ENCODE data around the gene USP3. TPM values are rescaled to one million over a fixed set of nuclear protein-coding genes. Genes with fewer than 3 reads are reported as not detected.

The USP3 gene
- total and polyA plus RNA-seq, 9 of the 15 experiments (the other 6 are each of a cell fraction or from before 2014, with no cell fraction given), result 17.3 to 54.3 (median 34.8) TPM

DNA sequence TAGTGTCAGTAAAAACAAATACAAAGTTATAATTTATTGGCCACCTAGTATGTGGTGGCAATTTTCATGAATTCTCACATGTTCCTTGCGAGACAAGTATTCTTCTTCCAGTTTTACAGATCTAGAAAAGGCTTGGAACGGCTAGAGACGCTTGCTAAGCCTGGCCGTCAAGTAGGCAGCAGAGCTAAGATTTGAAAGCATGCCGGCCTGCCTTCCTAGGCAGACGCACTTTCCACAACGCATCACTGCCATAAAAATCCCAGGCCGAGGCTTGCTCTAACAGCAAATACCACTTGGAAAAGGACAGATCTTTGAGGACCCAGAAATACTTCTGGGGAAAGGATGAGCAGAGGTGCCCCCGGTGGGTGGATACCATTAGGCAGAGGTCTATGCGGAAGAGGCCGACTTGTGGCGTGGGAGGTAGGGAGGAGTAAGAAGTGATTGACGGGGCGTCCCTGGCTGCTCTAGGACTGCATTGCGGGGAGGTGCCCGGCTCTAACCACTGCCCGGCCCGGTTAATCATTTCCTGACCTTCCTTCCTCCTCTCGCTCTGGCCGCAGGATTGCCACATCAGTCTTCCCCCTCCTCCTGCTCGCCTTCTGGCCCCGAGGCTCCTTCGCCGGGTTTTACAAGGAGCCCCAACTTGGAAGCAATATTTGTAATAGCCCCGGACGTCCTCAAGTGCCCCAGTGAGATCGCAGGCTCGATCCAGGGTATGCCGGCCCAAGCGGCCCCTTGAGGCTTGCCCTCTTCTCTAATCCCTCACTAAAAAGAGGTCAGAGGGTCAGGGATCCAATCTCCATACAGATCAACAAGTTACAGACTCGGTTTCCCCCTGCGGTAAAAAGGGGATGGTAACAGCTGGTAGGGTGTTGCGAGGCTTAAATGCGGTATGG, 1.3 kb upstream of the USP3 start (continued):
- no peak for TF ChIP-seq CHD2 (IDR thresholded peaks at IDR 0.05; ENCODE audit: low read depth, low read length)
- peak; percentile 53 for TF ChIP-seq GABPA (tag; conservative IDR thresholded peaks at IDR 0.05; ENCODE audit: low read depth)
- TF ChIP-seq SAFB2 (IDR thresholded peaks at IDR 0.05; ENCODE audit: borderline replicate concordance, low read depth, low read length, severe bottlenecking), result no peak
- TF ChIP-seq DLX4 (CRISPR knock-in tag; IDR thresholded peaks at IDR 0.05), result no peak
- no peak for TF ChIP-seq PHF20 (IDR thresholded peaks at IDR 0.05; ENCODE audit: partially characterized antibody)
- no peak for TF ChIP-seq ZEB2 (IDR thresholded peaks at IDR 0.05)
- TF ChIP-seq NR2C1 (IDR thresholded peaks at IDR 0.05), result 0 out of 2 replicates have a peak, but pooled peaks have one; percentile 17
- 0 out of 2 replicates have a peak, but pooled peaks have one; percentile 30 for TF ChIP-seq NR2C1 (tag; IDR thresholded peaks at IDR 0.05)
- TF ChIP-seq ZNF24 (IDR thresholded peaks at IDR 0.05), result no peak
- TF ChIP-seq, protein P1, sequence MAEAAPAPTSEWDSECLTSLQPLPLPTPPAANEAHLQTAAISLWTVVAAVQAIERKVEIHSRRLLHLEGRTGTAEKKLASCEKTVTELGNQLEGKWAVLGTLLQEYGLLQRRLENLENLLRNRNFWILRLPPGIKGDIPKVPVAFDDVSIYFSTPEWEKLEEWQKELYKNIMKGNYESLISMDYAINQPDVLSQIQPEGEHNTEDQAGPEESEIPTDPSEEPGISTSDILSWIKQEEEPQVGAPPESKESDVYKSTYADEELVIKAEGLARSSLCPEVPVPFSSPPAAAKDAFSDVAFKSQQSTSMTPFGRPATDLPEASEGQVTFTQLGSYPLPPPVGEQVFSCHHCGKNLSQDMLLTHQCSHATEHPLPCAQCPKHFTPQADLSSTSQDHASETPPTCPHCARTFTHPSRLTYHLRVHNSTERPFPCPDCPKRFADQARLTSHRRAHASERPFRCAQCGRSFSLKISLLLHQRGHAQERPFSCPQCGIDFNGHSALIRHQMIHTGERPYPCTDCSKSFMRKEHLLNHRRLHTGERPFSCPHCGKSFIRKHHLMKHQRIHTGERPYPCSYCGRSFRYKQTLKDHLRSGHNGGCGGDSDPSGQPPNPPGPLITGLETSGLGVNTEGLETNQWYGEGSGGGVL (CRISPR knock-in tag; IDR thresholded peaks at IDR 0.05), result no peak
- peak; percentile 44; the same call in 1 of the 2 replicates for TF ChIP-seq L3MBTL2 (IDR thresholded peaks at IDR 0.05)
- TF ChIP-seq TBP (optimal IDR thresholded peaks at IDR 0.05; ENCODE audit: low read depth, low read length), result peak; percentile 42
- TF ChIP-seq TRIM28 (IDR thresholded peaks at IDR 0.05), result peak; percentile 16; the same call in 1 of the 2 replicates
- peak; percentile 45 for TF ChIP-seq ZNF395 (CRISPR knock-in tag; IDR thresholded peaks at IDR 0.05)
- TF ChIP-seq ZBTB34 (CRISPR knock-in tag; IDR thresholded peaks at IDR 0.05), result no peak
- TF ChIP-seq ELF1 (tag; IDR thresholded peaks at IDR 0.05), result peak; percentile 88
- TF ChIP-seq NFIX (CRISPR knock-in tag; IDR thresholded peaks at IDR 0.05; ENCODE audit: low read depth), result no peak
- TF ChIP-seq HOXB6 (CRISPR knock-in tag; IDR thresholded peaks at IDR 0.05; ENCODE audit: borderline replicate concordance), result no peak
- no peak for TF ChIP-seq SP1 (CRISPR knock-in tag; IDR thresholded peaks at IDR 0.05)
- TF ChIP-seq MEIS2 (IDR thresholded peaks at IDR 0.05; ENCODE audit: partially characterized antibody), result peak; percentile 73
- TF ChIP-seq HDGF (IDR thresholded peaks at IDR 0.05), result no peak
- 0 out of 2 replicates have a peak, but pooled peaks have one; percentile 66 for TF ChIP-seq ZBED1 (IDR thresholded peaks at IDR 0.05)
- no peak for TF ChIP-seq ZNF740 (CRISPR knock-in tag; IDR thresholded peaks at IDR 0.05)
- no peak for TF ChIP-seq ZNF740 (tag; IDR thresholded peaks at IDR 0.05)

Data from K562 (cell line).